WERI-Rb-1 (cell line): ENCODE measurements around the gene KCNMA1.

Experiments
- DNase-seq: peaks from one replicate; pipeline ENCODE4 v3.0.0-alpha.2; 2020
- H3K27ac ChIP-seq: fragments of 250-450 bp; sonication (Bioruptor Pico); 2 replicates; pipeline ENCODE4 v1.5.1; 2020; ENCODE audit warnings: mild to moderate bottlenecking, moderate library complexity
- H3K27me3 ChIP-seq: fragments of 250-450 bp; sonication (Bioruptor Pico); 2 replicates; pipeline ENCODE4 v1.5.1; 2021; ENCODE audit warnings: mild to moderate bottlenecking, low read depth, moderate library complexity; ENCODE audit not compliant: insufficient read depth, severe bottlenecking
- H3K36me3 ChIP-seq: fragments of 250-450 bp; sonication (Bioruptor Pico); 2 replicates; pipeline ENCODE4 v1.5.1; 2020; ENCODE audit warnings: mild to moderate bottlenecking, moderate library complexity
- H3K4me3 ChIP-seq: 2 replicates; pipeline ENCODE4 v1.5.1; 2011; ENCODE audit warnings: low read depth, mild to moderate bottlenecking, control low read depth, low read length
- H3K9me3 ChIP-seq: fragments of 250-450 bp; sonication (Bioruptor Pico); 2 replicates; pipeline ENCODE4 v1.5.1; 2021; ENCODE audit warnings: mild to moderate bottlenecking, moderate library complexity; ENCODE audit not compliant: severe bottlenecking
- CTCF ChIP-seq: IDR thresholded peaks from 2 replicates; pipeline ENCODE4 v1.5.1; 2011; ENCODE audit warnings: low read depth, mild to moderate bottlenecking, control low read depth, inconsistent platforms, low read length

KCNMA1 gene

DNA sequence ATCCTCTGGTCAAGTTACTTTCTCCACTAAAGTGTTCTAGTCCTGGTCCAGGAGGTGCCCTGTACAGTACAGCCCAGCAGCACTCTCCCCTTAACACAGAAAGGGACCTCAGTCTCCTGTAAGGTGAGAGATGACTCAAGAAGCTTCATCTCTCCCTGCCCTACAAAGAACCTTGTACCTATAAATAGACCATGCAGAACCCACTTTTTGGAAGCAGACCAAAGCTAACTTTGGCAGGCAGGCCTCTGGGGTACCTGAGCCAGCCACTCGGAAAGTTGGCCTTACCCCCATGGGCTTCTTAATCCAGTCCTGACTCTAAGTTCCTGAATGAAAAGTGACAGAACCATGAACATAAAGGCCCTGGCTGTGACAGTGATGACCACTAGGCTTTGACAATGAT, 454.8 kb downstream of the KCNMA1 start:
- no peak for DNase-seq
- H3K9me3 ChIP-seq, result no peaks in the 10 kb centered on the region
- no peaks in the 10 kb centered on the region for H3K27me3 ChIP-seq
- no peak for TF ChIP-seq CTCF
- no peaks in the 10 kb centered on the region for H3K36me3 ChIP-seq
- H3K27ac ChIP-seq, result no peak overlapping the region
- H3K4me3 ChIP-seq, result no peak overlapping the region

GRCh38 chr10:77180794-77181193, 456.8 kb downstream of the KCNMA1 start:
- Histone ChIP-seq H3K9me3 (no peaks in the 10 kb centered on the region), H3K27ac (no peak overlapping the region), H3K4me3 (no peak overlapping the region), H3K36me3 (no peaks in the 10 kb centered on the region), H3K27me3 (no peaks in the 10 kb centered on the region)
- no peak for TF ChIP-seq CTCF
- no peak for DNase-seq

GRCh38 chr10:77180104-77180503, 457.5 kb downstream of the KCNMA1 start:
- Histone ChIP-seq H3K27me3 (no peaks in the 10 kb centered on the region), H3K27ac (no peak overlapping the region), H3K4me3 (no peak overlapping the region), H3K9me3 (no peaks in the 10 kb centered on the region), H3K36me3 (no peaks in the 10 kb centered on the region)
- no peak for DNase-seq
- TF ChIP-seq CTCF, result no peak

DNA sequence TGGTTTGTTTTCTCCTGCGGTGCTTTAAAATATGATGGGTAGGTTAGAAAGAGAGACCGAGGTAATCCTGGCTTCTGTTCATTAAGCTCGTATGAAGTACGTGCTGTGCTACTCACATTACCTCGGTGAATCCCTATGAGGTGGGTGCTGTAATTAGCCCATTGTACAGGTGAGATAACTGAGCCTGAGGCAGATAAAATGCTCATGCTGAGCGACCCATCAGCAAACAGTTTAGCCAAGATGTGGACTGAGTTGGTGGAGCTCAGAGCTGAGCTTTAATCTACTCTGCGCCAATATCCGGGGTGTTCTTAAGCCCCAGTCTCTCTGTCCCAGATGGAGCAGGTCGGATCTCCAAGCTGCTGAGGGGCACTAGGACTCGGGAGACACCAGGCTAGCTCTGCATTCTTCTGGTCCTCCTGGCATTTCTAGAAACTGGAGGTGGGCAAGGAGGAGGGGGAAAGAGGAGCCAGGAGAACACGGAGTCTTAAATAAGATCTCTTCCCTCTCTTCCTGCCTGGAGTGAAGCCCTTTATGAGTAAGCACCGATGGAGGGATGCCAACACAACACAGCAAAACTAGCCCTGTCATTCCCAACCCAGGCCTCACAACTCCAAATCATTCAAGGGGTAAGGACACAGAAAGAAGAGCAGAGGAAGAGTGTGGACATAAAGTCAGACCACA, 458.5 kb downstream of the KCNMA1 start:
- no peaks in the 10 kb centered on the region for H3K9me3 ChIP-seq
- no peaks in the 10 kb centered on the region for H3K27me3 ChIP-seq
- H3K36me3 ChIP-seq, result no peaks in the 10 kb centered on the region
- peak; percentile 21 for DNase-seq
- H3K27ac ChIP-seq, result no peak overlapping the region
- TF ChIP-seq CTCF, result no peak
- H3K4me3 ChIP-seq, result no peak overlapping the region

DNA sequence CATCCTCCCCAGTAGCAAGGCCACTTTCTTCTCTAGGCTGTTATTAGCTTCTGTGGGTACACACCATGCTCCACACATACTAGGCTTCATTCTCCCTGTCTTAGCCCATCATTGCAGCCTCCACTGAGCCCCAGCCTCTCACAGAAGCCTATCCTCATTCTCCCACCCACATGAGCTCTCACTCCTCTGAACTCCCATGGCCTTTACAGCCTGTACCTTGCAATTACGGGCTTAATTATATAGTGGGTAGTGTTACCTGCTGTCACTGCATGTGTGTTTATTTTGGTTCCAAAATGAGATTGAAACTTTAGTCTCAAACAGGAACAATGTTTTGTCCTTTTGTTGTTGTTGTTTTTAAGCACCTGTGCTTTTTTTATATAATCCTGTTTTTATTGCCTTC, 460.0 kb downstream of the KCNMA1 start:
- no peaks in the 10 kb centered on the region for H3K9me3 ChIP-seq
- no peak for DNase-seq
- TF ChIP-seq CTCF, result no peak
- no peaks in the 10 kb centered on the region for H3K27me3 ChIP-seq
- H3K36me3 ChIP-seq, result no peaks in the 10 kb centered on the region
- H3K4me3 ChIP-seq, result no peak overlapping the region
- H3K27ac ChIP-seq, result no peak overlapping the region

GRCh38 chr10:77177161-77177560, 460.4 kb downstream of the KCNMA1 start:
- no peaks in the 10 kb centered on the region for H3K36me3 ChIP-seq
- DNase-seq, result no peak
- TF ChIP-seq CTCF, result no peak
- no peak overlapping the region for H3K27ac ChIP-seq
- H3K27me3 ChIP-seq, result no peaks in the 10 kb centered on the region
- H3K4me3 ChIP-seq, result no peak overlapping the region
- no peaks in the 10 kb centered on the region for H3K9me3 ChIP-seq
